Measurements from ENCODE around the gene ILDR2. TPM values are rescaled to one million over a fixed set of nuclear protein-coding genes. Genes with fewer than 3 reads are reported as not detected.
A peak's percentile ranks its signal among the peaks of the same experiment; 100 is the strongest.

ILDR2 gene
- total RNA-seq, 1 donor, result 0.43 TPM

DNA sequence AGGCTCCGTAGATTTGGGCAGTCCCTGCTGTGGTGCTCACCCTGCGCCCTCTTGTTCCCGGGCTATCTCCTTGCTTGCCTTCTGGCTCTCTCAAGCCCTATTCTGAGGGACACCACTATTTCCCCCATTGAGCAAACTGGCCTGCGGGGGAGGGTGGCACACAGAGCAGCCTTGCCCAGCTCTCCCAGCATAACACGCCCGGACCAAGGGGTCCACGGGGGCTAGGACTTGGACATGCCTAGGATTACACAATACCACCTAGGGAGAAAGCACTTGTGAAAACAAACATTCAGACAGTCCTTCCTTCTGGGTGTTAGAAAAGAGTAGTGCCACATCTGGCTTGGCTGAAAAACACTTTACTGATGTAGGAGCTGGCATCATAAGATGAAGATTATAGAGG, 106.7 kb downstream of the ILDR2 start:
- no peak overlapping the region for H3K4me3 ChIP-seq (ENCODE audit: low read depth, low read length)
- no peak for DNase-seq (ENCODE audit: low read depth)
- TF ChIP-seq, protein P1, sequence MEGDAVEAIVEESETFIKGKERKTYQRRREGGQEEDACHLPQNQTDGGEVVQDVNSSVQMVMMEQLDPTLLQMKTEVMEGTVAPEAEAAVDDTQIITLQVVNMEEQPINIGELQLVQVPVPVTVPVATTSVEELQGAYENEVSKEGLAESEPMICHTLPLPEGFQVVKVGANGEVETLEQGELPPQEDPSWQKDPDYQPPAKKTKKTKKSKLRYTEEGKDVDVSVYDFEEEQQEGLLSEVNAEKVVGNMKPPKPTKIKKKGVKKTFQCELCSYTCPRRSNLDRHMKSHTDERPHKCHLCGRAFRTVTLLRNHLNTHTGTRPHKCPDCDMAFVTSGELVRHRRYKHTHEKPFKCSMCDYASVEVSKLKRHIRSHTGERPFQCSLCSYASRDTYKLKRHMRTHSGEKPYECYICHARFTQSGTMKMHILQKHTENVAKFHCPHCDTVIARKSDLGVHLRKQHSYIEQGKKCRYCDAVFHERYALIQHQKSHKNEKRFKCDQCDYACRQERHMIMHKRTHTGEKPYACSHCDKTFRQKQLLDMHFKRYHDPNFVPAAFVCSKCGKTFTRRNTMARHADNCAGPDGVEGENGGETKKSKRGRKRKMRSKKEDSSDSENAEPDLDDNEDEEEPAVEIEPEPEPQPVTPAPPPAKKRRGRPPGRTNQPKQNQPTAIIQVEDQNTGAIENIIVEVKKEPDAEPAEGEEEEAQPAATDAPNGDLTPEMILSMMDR (IDR thresholded peaks at IDR 0.05; ENCODE audit: insufficient read depth, low read depth, low read length), result no peak

DNA sequence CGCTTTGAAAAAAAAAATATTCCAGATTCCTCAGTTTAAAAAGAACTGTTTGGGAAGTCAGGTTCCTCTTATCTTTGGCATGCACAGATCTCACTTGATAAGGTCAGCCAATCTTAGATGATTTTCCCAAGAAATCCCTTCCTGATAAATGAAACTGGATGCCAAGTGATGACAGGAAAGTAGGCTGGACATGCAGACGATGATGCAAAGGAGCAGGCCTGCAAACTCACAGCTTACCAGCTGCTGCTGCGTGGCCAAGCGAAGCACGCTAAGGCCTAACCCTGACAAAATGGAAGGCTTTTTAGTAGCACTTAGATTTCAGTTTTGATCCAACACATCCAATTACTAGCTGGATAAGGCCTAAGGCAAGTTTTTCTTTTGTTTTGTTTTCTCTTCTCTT, 109.4 kb downstream of the ILDR2 start:
- TF ChIP-seq, protein P1 (IDR thresholded peaks at IDR 0.05; ENCODE audit: insufficient read depth, low read depth, low read length), result no peak
- H3K4me3 ChIP-seq (ENCODE audit: low read depth, low read length), result no peak overlapping the region
- DNase-seq (ENCODE audit: low read depth), result peak; percentile 55

DNA sequence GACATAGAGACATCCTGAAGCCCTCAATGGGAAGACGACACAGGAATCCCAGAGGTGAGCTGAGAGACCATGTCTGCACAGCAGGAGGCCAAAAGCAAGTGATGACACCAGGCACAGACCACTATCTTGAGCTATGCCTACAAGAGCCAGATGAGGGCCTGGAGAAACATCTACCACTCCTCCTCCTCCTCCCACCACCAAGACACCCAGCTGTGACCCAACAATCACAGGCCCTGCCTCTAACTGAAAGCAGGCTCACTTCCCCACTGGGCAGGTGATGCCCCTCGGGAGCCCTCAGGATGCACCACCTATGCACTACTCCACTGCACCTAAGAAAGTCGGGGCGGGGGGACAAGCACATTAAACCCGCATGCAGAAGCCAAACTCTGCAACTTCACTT, 115.7 kb downstream of the ILDR2 start:
- DNase-seq (ENCODE audit: low read depth), result no peak
- TF ChIP-seq, protein P1 (IDR thresholded peaks at IDR 0.05; ENCODE audit: insufficient read depth, low read depth, low read length), result no peak
- H3K4me3 ChIP-seq (ENCODE audit: low read depth, low read length), result no peak overlapping the region

DNA sequence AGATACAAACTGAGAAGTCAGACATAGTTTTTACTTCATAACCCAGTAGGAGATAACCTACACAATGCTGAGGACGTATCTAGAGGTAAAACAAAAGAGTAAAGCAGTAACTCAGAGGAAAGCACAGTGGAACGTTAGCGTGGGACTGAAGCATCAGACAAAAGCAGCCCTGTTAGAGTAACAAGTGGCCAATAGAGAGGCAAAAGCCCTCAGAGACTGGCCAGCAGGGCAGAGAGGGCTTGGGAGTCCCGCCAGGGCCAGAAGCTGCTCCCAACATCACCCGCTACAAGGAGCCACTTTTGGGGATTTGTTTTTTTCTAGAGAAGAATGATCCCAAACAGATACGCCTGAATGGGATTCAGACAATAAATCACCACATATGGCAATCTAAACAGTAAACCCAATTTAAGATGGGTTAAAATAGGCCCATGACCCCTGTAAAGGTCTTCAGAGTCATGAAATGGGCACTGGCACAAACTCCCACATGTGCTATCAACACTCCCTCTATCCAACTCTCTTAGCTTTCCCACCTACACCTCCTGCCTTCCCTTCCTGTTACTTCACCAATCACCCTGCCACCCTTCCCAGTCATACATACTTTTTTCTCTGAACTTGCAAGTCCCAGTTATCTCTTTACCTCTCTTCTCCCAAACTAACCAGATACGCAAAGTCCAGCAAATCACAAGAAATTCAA, 116.5 kb downstream of the ILDR2 start:
- TF ChIP-seq, protein P1 (IDR thresholded peaks at IDR 0.05; ENCODE audit: insufficient read depth, low read depth, low read length), result no peak
- H3K4me3 ChIP-seq (ENCODE audit: low read depth, low read length), result no peak overlapping the region
- no peak for DNase-seq (ENCODE audit: low read depth)

Small RNAs within 50 kb of the gene (small RNA-seq; reads per million reads assigned to genes)
- 0.28 reads per million for gene RNA5SP65

Other genes starting within 250 kb of the ILDR2 start
- gene POGK, start 136.1 kb downstream of the ILDR2 start, total RNA-seq, result 27.1 and 36.7 TPM in 2 replicates
- 10.6 and 16.0 TPM in 2 replicates for gene TADA1, start 99.3 kb downstream of the ILDR2 start, total RNA-seq
- 8.6 and 11.3 TPM in 2 replicates for gene MAEL, start 13.7 kb upstream of the ILDR2 start, total RNA-seq
- gene GPA33, start 114.8 kb upstream of the ILDR2 start, total RNA-seq, result not detected in 2 replicates
- gene STYXL2, start 118.5 kb upstream of the ILDR2 start, total RNA-seq, result not detected in 2 replicates
- gene POU2F1, start 245.3 kb upstream of the ILDR2 start, total RNA-seq, result 5.8 and 6.9 TPM in 2 replicates

Measured in fibroblast of villous mesenchyme (primary cell).